Medulla oblongata (tissue), 1 donor: ENCODE measurements around the gene RPS6KA6.
A peak's percentile ranks its signal among the peaks of the same experiment; 100 is the strongest.

Source experiments
- DNase-seq: peaks from one replicate; pipeline ENCODE4 v3.0.0-alpha.2; 2015; ENCODE audit errors: extremely low spot score

Gene RPS6KA6

GRCh38 chrX:84162401-84162800 is 25.6 kb downstream of the RPS6KA6 start:
- no peak for DNase-seq

- DNase-seq = no peak
Observed at GRCh38 chrX:84161641-84162040, 26.4 kb downstream of the RPS6KA6 start.

- no peak for DNase-seq
Observed at GRCh38 chrX:84160736-84161135, 27.3 kb downstream of the RPS6KA6 start.

- no peak for DNase-seq
Observed at GRCh38 chrX:84156821-84157220, 31.2 kb downstream of the RPS6KA6 start.

GRCh38 chrX:84155938-84156337 is 32.1 kb downstream of the RPS6KA6 start:
- no peak for DNase-seq

GRCh38 chrX:84153538-84153937 is 34.5 kb downstream of the RPS6KA6 start:
- DNase-seq = no peak

GRCh38 chrX:84144991-84145390 is 43.0 kb downstream of the RPS6KA6 start:
- DNase-seq = no peak

GRCh38 chrX:84144281-84144680 is 43.7 kb downstream of the RPS6KA6 start:
- no peak for DNase-seq

GRCh38 chrX:84133023-84133422 is 55.0 kb downstream of the RPS6KA6 start:
- DNase-seq = no peak

GRCh38 chrX:84123585-84123984 is 64.4 kb downstream of the RPS6KA6 start:
- DNase-seq = no peak

- no peak for DNase-seq
Observed at GRCh38 chrX:84118769-84119168, 69.2 kb downstream of the RPS6KA6 start.

- DNase-seq = no peak
Observed at GRCh38 chrX:84118315-84118714, 69.7 kb downstream of the RPS6KA6 start.

- no peak for DNase-seq
Observed at GRCh38 chrX:84108584-84108983, 79.4 kb downstream of the RPS6KA6 start.

GRCh38 chrX:84099120-84099519 is 88.9 kb downstream of the RPS6KA6 start:
- DNase-seq = no peak

- peak; percentile 3 for DNase-seq
Observed at GRCh38 chrX:84079479-84080197, 108.4 kb downstream of the RPS6KA6 start.

- peak; percentile 1 for DNase-seq
Observed at GRCh38 chrX:84078991-84079390, 109.0 kb downstream of the RPS6KA6 start.

GRCh38 chrX:84064814-84065213 is 123.2 kb downstream of the RPS6KA6 start:
- no peak for DNase-seq

GRCh38 chrX:84064164-84064563 is 123.8 kb downstream of the RPS6KA6 start:
- DNase-seq = no peak

- no peak for DNase-seq
Observed at GRCh38 chrX:84047339-84047738, 140.7 kb downstream of the RPS6KA6 start.

- DNase-seq = peak; percentile 4
Observed at GRCh38 chrX:84046403-84046984, 141.5 kb downstream of the RPS6KA6 start.

- DNase-seq = no peak
Observed at GRCh38 chrX:84044051-84044450, 143.9 kb downstream of the RPS6KA6 start.
